M059J (cell line): Measurements from ENCODE around the gene KIAA1191. TPM values are rescaled to one million over a fixed set of nuclear protein-coding genes. Genes with fewer than 3 reads are reported as not detected.
"Not testable (repeated sequence)": the region's sequence is repeated elsewhere in the genome, so short reads cannot be mapped to it uniquely, and the experiment has no call there.

ENCODE experiments used
- DNase-seq: peaks from one replicate; pipeline ENCODE4 v3.0.0-alpha.2; 2012; ENCODE audit warnings: low read depth
- total RNA-seq: library from RNA; depleted of rRNA; stranded (reverse); fragments of >200 nt; shearing (Covaris generic); gene quantifications from 2 replicates; pipeline ENCODE4 v1.2.3, GENCODE V29; 2014; rRNA removed

The KIAA1191 gene
- total RNA-seq, 1 experiment from 2014 or later = 85.3 TPM

DNA sequence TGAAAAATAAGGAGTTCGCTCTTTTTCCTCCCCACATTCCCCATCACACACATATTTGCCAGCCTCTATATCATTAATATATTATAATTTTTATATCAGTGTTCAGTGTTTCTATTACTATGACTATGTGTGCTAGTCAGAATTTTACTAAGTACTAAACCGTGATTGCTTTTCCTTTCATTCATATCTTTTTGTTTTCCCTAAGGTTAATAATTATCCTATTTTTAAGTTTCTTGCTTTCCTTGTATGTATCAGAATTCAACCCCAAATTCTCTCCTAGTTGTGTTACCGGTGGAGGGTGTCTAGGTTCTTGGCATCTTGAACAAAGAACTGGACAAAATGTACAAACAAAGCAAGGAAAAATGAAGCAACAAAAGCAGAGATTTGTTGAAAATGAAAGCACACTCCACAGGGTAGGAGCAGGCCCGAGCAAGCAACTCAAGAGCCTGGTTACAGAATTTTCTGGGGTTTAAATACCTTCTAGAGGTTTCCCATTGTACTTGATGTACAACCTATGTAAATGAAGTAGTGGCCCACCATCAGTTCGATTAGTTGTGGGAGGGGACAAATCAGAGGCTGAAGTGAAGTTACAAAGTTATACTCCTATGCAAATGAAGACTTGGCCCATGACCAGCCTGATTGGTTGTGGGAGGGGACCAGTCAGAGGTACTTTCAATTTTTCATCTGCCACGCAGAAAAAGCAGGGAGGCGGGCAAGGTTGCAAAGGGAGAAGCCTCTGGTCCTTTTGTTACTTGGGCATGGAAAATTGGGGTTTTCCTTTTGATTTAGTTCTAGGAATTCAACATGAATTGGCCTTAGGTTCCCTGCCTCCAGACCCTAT is 43.8 kb downstream of the KIAA1191 start:
- DNase-seq = no peak

DNA sequence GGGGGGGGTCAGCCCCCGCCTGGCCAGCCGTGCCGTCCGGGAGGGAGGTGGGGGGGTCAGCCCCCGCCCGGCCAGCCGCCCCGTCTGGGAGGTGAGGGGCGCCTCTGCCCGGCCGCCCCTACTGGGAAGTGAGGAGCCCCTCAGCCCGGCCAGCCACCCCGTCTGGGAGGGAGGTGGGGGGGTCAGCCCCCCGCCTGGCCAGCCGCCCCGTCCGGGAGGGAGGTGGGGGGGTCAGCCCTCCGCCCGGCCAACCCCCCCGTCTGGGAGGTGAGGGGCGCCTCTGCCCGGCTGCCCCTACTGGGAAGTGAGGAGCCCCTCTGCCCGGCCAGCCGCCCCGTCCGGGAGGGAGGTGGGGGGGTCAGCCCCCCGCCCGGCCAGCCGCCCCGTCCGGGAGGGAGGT is 56.2 kb downstream of the KIAA1191 start:
- not testable (repeated sequence) for DNase-seq

Other genes with a start within 250 kb of the KIAA1191 start
- 10.2 and 13.5 TPM in 2 replicates for gene SIMC1, start 123.3 kb downstream of the KIAA1191 start, total RNA-seq
- 1.5 and 1.8 TPM in 2 replicates for gene ARL10, start 3.7 kb upstream of the KIAA1191 start, total RNA-seq
- 14.0 and 19.7 TPM in 2 replicates for gene NOP16, start 26.8 kb upstream of the KIAA1191 start, total RNA-seq
- 99.0 and 121 TPM in 2 replicates for gene HIGD2A, start 27.0 kb upstream of the KIAA1191 start, total RNA-seq
- gene CLTB, start 54.8 kb upstream of the KIAA1191 start, total RNA-seq = 76.4 and 97.8 TPM in 2 replicates
- gene FAF2, start 86.6 kb upstream of the KIAA1191 start, total RNA-seq = 46.1 and 55.5 TPM in 2 replicates
- gene RNF44, start 175.6 kb upstream of the KIAA1191 start, total RNA-seq = 1.6 and 3.5 TPM in 2 replicates
- gene CDHR2, start 187.6 kb upstream of the KIAA1191 start, total RNA-seq = not detected in 2 replicates
- 8.4 and 12.4 TPM in 2 replicates for gene GPRIN1, start 248.4 kb upstream of the KIAA1191 start, total RNA-seq